Amygdala (tissue), 56 donors: ENCODE results near the gene TBCE.

Experiments used
- DNase-seq, 56 donors: peaks; one replicate each; lab custom pipeline; 2025; lab: John Stamatoyannopoulos, UW

The TBCE gene

GRCh38 chr1:235495551-235495950 is 128.3 kb downstream of the TBCE start:
- DNase-seq = no peak

- DNase-seq = no peak
These were observed 133.8 kb downstream of the TBCE start for GRCh38 chr1:235500971-235501540.
